Measurements from ENCODE around the gene SIX3. TPM values are rescaled to one million over a fixed set of nuclear protein-coding genes. Genes with fewer than 3 reads are reported as not detected.

Gene SIX3
- total and polyA plus RNA-seq, 2 experiments from 2014 or later: 0.21 to 0.28 TPM

GRCh38 chr2:44922776-44923175 lies 18.7 kb upstream of the SIX3 start (continued):
- TF ChIP-seq ZNF462 (CRISPR knock-in tag; IDR thresholded peaks at IDR 0.05): no peak
- no peak for TF ChIP-seq ETS1 (IDR thresholded peaks at IDR 0.05)
- no peak for TF ChIP-seq POLR2AphosphoS5 (IDR thresholded peaks at IDR 0.05; ENCODE audit: low read depth)
- TF ChIP-seq EZH2 (IDR thresholded peaks at IDR 0.05; ENCODE audit: low read depth, unreplicated experiment): no peak
- no peak for TF ChIP-seq JUNB (IDR thresholded peaks at IDR 0.05; ENCODE audit: unreplicated experiment)
- TF ChIP-seq STAT1 (IDR thresholded peaks at IDR 0.05; ENCODE audit: unreplicated experiment): no peak
- no peak for TF ChIP-seq CTCF (conservative IDR thresholded peaks at IDR 0.05; ENCODE audit: low read depth in 2 of 2)
- TF ChIP-seq NANOG (IDR thresholded peaks at IDR 0.05; ENCODE audit: borderline replicate concordance): no peak

All from GM23338 (cell line).